Ectodermal cell (in vitro differentiated cells): ENCODE data around the gene RBM4.

Experiments
- H3K27ac ChIP-seq: 2 replicates; pipeline ENCODE4 v1.7.0; 2013; ENCODE audit warnings: mild to moderate bottlenecking, low read depth, low read length; ENCODE audit not compliant: insufficient read depth, poor library complexity, severe bottlenecking
- H3K27me3 ChIP-seq: 2 replicates; pipeline ENCODE4 v1.7.0; 2013; ENCODE audit warnings: mild to moderate bottlenecking, low read length; ENCODE audit not compliant: insufficient read depth, control insufficient read depth, poor library complexity, severe bottlenecking
- H3K36me3 ChIP-seq: one replicate; pipeline ENCODE4 v1.7.0; 2013; ENCODE audit warnings: low read length; ENCODE audit not compliant: control insufficient read depth, insufficient read depth
- H3K4me1 ChIP-seq: one replicate; pipeline ENCODE4 v1.7.0; 2013; ENCODE audit warnings: low read length; ENCODE audit not compliant: control insufficient read depth, insufficient read depth
- H3K4me3 ChIP-seq: 2 replicates; pipeline ENCODE4 v1.7.0; 2013; ENCODE audit warnings: low read depth, low read length, control low read depth; ENCODE audit not compliant: insufficient read depth
- H3K9me3 ChIP-seq: 2 replicates; pipeline ENCODE4 v1.7.0; 2013; ENCODE audit warnings: mild to moderate bottlenecking, low read length, moderate library complexity; ENCODE audit not compliant: control insufficient read depth
- WGBS, 2 experiments: methylation state at CpG; one replicate each; pipeline ENCODE4 v1.1.7; 2013; ENCODE audit warnings: missing lambda C conversion rate in 2 of 2; 5-methylcytosine and 5-hydroxymethylcytosine counted together

Gene RBM4

GRCh38 chr11:66677599-66678375 is 39.3 kb downstream of the RBM4 start, which contains the start of gene RBM4B:
TSS of gene RBM4B (minus strand) at chr11:66677887. CDS start at chr11:66677079, 808 bp downstream.
- WGBS, 2 experiments: 1 to 2% methylated on average over 61 of the region's 61 CpGs
- H3K9me3 ChIP-seq: no peaks in the 10 kb centered on the region
- no peaks in the 10 kb centered on the region for H3K36me3 ChIP-seq
- H3K4me1 ChIP-seq: peaks cover 7% of the 10 kb centered on the region
- H3K4me3 ChIP-seq: peak within 1 kb of the TSS; percentile 61
- peak within 1 kb of the TSS; percentile 86 for H3K27ac ChIP-seq
- no peaks in the 10 kb centered on the region for H3K27me3 ChIP-seq

DNA sequence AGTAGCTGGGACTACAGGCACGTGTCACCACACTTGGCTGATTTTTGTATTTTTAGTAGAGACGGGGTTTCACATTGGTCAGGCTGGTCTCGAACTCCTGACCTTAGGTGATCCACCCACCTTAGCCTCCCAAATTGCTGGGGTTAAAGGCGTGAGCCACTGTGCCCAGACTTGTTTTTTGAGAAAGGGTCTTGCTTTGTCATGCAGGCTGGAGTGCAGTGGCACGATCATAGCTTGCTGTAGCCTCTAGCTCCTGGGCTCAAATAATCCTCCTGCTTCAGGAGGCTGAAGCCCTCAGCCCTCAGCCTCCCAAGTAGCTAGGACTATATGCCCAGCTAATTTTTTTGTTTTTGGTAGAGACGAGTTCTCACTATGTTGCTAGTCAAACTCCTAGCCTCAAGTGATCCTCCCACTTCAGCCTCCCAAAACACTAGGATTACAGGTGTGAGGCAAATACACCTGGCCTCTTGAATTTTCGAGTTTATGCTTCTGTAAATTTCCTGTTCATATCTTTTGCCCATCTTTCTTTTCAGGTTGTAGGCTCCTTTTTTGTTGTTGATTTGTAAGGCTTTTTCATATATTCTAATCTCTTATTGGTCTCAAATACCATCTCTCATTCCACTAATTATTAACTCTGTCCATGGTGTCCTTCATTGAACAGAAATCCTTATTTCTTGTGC is 42.6 kb downstream of the RBM4 start:
- no peaks in the 10 kb centered on the region for H3K9me3 ChIP-seq
- WGBS, 2 experiments: 88 to 91% methylated on average over 7 of the region's 7 CpGs
- no peaks in the 10 kb centered on the region for H3K27me3 ChIP-seq
- no peak overlapping the region for H3K4me3 ChIP-seq
- H3K36me3 ChIP-seq: no peaks in the 10 kb centered on the region
- H3K4me1 ChIP-seq: peaks cover 5% of the 10 kb centered on the region
- no peak overlapping the region for H3K27ac ChIP-seq

DNA sequence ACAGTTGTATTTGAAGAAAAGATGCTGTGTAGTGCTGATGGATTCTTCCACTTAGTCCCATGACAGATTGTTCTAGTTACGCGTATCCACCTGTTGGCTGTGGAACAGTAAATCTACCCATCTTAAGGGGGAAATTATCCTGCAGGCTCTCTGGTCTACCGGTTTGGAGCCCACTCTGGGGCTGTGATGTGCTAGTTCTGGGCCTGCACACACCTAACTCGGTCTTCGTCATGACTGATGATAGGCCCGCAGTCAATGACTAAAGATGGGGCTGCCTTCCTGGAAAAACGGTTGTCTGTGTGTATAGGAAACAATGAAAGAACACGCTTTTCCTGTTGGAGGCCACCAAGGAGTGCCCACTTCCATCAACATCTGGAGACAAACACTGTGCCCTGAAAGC is 45.4 kb downstream of the RBM4 start:
- no peaks in the 10 kb centered on the region for H3K27me3 ChIP-seq
- H3K27ac ChIP-seq: no peak overlapping the region
- no peaks in the 10 kb centered on the region for H3K4me1 ChIP-seq
- WGBS, 2 experiments: 94 to 95% methylated on average over 8 of the region's 8 CpGs
- H3K9me3 ChIP-seq: no peaks in the 10 kb centered on the region
- no peaks in the 10 kb centered on the region for H3K36me3 ChIP-seq
- H3K4me3 ChIP-seq: no peak overlapping the region

DNA sequence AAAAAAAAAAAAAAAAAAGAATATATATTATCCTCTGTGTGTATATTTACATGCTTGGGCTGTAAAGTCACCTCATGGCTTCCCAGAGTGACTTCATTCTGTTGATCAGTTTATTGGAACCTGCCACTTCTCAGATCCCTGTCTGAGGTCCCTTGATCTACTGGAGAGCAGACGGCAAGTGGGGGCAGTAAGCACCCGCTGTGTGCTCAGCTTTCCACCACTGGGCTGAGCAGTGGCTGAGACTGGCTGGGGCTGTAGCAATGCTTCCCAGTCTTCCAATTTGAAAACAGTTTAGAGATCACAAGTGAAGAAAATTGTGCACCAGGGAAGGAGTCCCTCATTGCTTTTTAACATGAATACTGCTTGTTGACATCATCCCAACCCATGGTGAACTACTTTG is 46.1 kb downstream of the RBM4 start:
- H3K27ac ChIP-seq: no peak overlapping the region
- no peaks in the 10 kb centered on the region for H3K4me1 ChIP-seq
- H3K27me3 ChIP-seq: no peaks in the 10 kb centered on the region
- H3K36me3 ChIP-seq: no peaks in the 10 kb centered on the region
- WGBS, 2 experiments: 92 to 94% methylated on average over 2 of the region's 2 CpGs
- H3K4me3 ChIP-seq: no peak overlapping the region
- H3K9me3 ChIP-seq: no peaks in the 10 kb centered on the region

DNA sequence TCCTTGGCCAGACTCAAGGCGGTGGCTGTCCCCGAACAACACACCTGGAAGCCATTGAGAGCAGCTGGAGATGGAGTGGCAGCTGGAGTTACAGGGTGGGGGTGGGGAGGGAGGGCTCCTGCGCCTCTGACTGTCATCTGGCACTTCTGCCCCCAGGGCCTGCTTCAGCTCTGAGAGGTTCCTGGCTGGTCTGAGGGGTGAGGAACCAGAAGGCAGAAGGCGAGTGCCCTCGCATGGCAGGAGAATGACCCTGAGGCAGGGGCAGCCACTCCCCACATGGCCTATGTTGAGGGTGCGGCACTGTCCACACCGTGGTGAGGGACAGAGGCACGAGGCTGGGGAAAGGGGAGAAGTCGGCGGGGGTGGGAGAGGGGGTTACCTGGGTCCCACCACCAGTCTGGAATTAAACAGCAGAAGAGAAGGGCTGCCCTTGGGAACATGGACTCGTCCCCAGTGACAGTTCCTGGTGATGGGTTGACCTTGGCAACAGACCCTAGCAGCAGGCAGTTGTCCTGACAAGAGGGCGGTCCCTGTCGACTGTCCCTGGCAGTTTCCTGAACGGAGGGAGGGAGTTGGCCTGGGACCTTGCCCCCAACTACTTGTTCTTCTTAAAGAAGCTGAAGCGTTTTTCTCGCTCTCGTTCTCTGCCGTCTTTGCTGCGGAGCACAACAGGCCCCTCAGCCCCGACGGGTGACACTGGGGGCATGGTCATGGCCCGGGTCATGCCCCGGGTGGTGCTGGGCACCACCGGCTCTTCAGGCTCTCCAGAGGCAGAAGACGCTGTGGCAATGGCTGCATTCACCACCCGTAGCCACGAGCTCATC is 47.0 kb downstream of the RBM4 start:
- H3K36me3 ChIP-seq: no peaks in the 10 kb centered on the region
- no peak overlapping the region for H3K27ac ChIP-seq
- H3K4me1 ChIP-seq: no peaks in the 10 kb centered on the region
- WGBS, 2 experiments: 93 to 94% methylated on average over 27 of the region's 27 CpGs
- H3K9me3 ChIP-seq: no peaks in the 10 kb centered on the region
- no peaks in the 10 kb centered on the region for H3K27me3 ChIP-seq
- H3K4me3 ChIP-seq: no peak overlapping the region

- Histone ChIP-seq H3K27ac (no peak overlapping the region), H3K36me3 (peaks cover under 1% of the 10 kb centered on the region), H3K4me3 (no peak overlapping the region), H3K4me1 (no peaks in the 10 kb centered on the region), H3K9me3 (no peaks in the 10 kb centered on the region), H3K27me3 (no peaks in the 10 kb centered on the region)
- WGBS, 2 experiments: 94 to 96% methylated on average over 15 of the region's 15 CpGs
Observed at GRCh38 chr11:66686100-66686785, 47.7 kb downstream of the RBM4 start.

GRCh38 chr11:66686801-66687750 is 48.6 kb downstream of the RBM4 start:
- Histone ChIP-seq H3K9me3 (no peaks in the 10 kb centered on the region), H3K4me1 (no peaks in the 10 kb centered on the region), H3K27me3 (no peaks in the 10 kb centered on the region), H3K4me3 (no peak overlapping the region), H3K36me3 (peaks cover 4% of the 10 kb centered on the region), H3K27ac (no peak overlapping the region)
- 95 to 96% methylated on average over 33 of the region's 33 CpGs for WGBS, 2 experiments

DNA sequence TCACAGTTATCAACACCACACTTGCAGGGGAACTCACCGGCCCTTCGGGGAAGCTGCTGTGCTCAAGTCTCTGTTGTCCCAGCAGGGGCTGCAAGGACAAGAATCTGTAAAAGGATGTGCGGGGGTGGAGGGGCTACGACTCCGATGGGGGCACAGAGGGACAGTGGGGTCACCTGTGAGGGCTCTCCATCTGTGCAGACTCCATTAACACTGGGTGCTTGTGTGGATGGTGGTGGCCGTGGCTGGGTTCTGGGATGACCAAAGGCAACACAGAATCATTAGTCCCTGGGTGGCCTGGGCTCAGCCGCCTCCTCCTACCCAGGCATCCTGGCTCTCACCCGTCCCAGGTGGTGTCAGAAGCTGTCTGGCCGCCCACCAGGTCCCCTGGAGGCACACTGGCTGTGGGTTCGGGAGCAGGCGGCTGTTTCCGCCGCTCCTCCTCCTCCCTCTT is 49.4 kb downstream of the RBM4 start:
- Histone ChIP-seq H3K9me3 (no peaks in the 10 kb centered on the region), H3K36me3 (peaks cover 4% of the 10 kb centered on the region), H3K4me1 (no peaks in the 10 kb centered on the region), H3K27ac (no peak overlapping the region), H3K27me3 (no peaks in the 10 kb centered on the region), H3K4me3 (no peak overlapping the region)
- 92% methylated on average over 13 of the region's 13 CpGs for WGBS, 2 experiments
